AG04449 (cell line): Measurements from ENCODE around the gene LRMDA.
A peak's percentile ranks its signal among the peaks of the same experiment; 100 is the strongest.

ENCODE experiments used
- CTCF ChIA-PET: fragments of 350-600 bp; formaldehyde crosslinking; extraction: SDS; loops from one replicate; lab custom pipeline; 2021; ENCODE audit warnings: antibody characterized with exemption; lab: Yijun Ruan, JAX
- POLR2A ChIA-PET: fragments of 400-600, 350-600 bp; formaldehyde crosslinking; extraction: SDS; loops from one replicate; lab custom pipeline; 2020; ENCODE audit warnings: antibody characterized with exemption, inconsistent platforms; lab: Yijun Ruan, JAX
- DNase-seq: peaks from one replicate; pipeline ENCODE4 v3.0.0-alpha.2; 2010; ENCODE audit warnings: low read depth, low spot score
- H3K4me3 ChIP-seq: 2 replicates; pipeline ENCODE4 v1.5.1; 2011; ENCODE audit warnings: low read depth, mild to moderate bottlenecking, control low read depth, low read length
- CTCF ChIP-seq: IDR thresholded peaks from one replicate; pipeline ENCODE4 v1.5.1; 2011; ENCODE audit warnings: mild to moderate bottlenecking, moderate library complexity, low read length, control low read depth, inconsistent platforms; ENCODE audit not compliant: insufficient read depth; ENCODE audit errors: missing control alignments

The LRMDA gene

DNA sequence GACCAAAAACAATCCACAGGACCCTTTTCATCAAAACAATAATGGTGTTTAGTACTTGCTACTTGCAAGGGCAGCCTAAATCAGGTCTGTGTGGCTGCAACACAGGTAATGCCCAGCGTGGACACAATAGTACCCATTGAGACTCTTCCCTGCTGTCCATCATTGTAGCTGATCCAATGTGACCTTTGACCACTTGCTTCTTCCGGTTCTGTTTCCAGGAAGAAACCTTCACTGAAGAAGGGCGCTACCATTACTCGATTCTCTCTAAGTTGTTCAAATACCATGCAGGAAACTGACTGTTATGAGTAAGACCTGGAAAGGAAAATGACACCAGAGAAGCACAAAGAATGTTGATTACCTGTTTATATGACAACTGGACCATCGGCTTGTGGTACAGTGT, 1128.9 kb downstream of the LRMDA start:
- ChIA-PET CTCF (interaction anchor here (1.8 kb wide), 1 partner anchor 445 kb away, joined by 6 read pairs; no protein-coding TSS in a partner anchor), POLR2A (no interaction called here)
- no peak for TF ChIP-seq CTCF
- H3K4me3 ChIP-seq = no peak overlapping the region
- DNase-seq = no peak

DNA sequence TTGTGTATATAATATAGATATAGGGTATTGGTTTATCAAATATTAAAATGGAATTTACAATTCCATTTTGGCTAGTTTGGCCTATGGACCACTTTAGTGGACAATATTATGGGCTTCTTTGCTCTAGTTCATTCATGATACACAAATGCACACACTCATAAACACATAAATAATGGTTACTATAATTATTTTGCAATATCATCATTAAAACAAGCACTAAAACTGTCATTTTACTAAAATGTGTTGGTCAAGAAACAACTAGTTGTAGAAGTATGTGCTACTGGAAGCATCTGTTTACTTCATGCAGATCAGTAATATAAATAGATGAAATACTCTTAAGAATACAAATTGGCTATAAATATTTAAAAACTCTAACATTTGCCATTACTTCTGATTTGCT, 1131.9 kb downstream of the LRMDA start:
- no peak for DNase-seq
- POLR2A ChIA-PET = no interaction called here
- TF ChIP-seq CTCF = no peak

DNA sequence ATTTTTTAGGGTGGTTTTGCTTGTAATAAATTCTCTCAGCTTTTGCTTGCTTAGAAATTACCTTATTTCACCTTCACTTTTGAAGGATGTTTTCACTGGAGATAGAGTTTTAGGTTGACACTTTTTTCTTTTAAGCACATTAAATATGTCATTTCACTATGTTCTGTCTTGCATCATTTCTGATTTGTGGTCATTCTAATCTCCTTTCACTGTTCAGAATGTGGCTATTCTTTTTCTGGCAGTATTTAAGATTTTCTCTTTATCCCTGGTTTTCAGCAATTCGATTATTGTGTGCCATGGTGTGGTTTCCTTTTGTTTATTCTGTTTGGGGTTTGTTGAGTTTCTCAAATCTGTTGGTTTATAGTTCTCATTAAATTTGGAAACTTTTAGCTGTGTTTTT, 1140.6 kb downstream of the LRMDA start:
- ChIA-PET POLR2A (no interaction called here), CTCF (interaction anchor here (0.7 to 1.4 kb wide), 3 partner anchors 260 to 414 kb away, joined by 3 read pairs; no protein-coding TSS in a partner anchor)
- DNase-seq = no peak
- TF ChIP-seq CTCF = no peak
- H3K4me3 ChIP-seq = no peak overlapping the region

More for the DNA sequence above, 1131.9 kb downstream of the LRMDA start:
- no peak overlapping the region for H3K4me3 ChIP-seq
- CTCF ChIA-PET = no interaction called here

GRCh38 chr10:76576276-76576962, 1145.0 kb downstream of the LRMDA start:
- TF ChIP-seq CTCF = no peak
- CTCF ChIA-PET = interaction anchor here (0.6 to 1.6 kb wide), 3 partner anchors 12 to 1181 kb away, joined by 3 to 4 read pairs (median 4); no protein-coding TSS in a partner anchor
- DNase-seq = peak; percentile 72
- POLR2A ChIA-PET = interaction anchor here (0.6 to 1.1 kb wide), 3 partner anchors 18 to 1175 kb away, joined by 3 to 6 read pairs (median 3); partner anchors contain the start of gene ZNF503
- H3K4me3 ChIP-seq = no peak overlapping the region

GRCh38 chr10:76577455-76577854, 1146.0 kb downstream of the LRMDA start:
- ChIA-PET POLR2A (no interaction called here), CTCF (no interaction called here)
- H3K4me3 ChIP-seq = no peak overlapping the region
- TF ChIP-seq CTCF = no peak
- DNase-seq = no peak

GRCh38 chr10:76581506-76582256, 1150.3 kb downstream of the LRMDA start:
- TF ChIP-seq CTCF = no peak
- POLR2A ChIA-PET = no interaction called here
- H3K4me3 ChIP-seq = no peak overlapping the region
- CTCF ChIA-PET = no interaction called here
- DNase-seq = no peak
